ENCODE data around the gene PRKAR2A.
"Not testable (repeated sequence)": the region's sequence is repeated elsewhere in the genome, so short reads cannot be mapped to it uniquely, and the experiment has no call there.

- TF ChIP-seq CTCF, POLR2A, POLR2AphosphoS5, EP300 (IDR thresholded peaks at IDR 0.05): not testable (repeated sequence)
These were observed 88.1 kb downstream of the PRKAR2A start for GRCh38 chr3:48759531-48759930.
